ENCODE data around the gene SMIM35.
A peak's percentile ranks its signal among the peaks of the same experiment; 100 is the strongest.

Gene SMIM35

DNA sequence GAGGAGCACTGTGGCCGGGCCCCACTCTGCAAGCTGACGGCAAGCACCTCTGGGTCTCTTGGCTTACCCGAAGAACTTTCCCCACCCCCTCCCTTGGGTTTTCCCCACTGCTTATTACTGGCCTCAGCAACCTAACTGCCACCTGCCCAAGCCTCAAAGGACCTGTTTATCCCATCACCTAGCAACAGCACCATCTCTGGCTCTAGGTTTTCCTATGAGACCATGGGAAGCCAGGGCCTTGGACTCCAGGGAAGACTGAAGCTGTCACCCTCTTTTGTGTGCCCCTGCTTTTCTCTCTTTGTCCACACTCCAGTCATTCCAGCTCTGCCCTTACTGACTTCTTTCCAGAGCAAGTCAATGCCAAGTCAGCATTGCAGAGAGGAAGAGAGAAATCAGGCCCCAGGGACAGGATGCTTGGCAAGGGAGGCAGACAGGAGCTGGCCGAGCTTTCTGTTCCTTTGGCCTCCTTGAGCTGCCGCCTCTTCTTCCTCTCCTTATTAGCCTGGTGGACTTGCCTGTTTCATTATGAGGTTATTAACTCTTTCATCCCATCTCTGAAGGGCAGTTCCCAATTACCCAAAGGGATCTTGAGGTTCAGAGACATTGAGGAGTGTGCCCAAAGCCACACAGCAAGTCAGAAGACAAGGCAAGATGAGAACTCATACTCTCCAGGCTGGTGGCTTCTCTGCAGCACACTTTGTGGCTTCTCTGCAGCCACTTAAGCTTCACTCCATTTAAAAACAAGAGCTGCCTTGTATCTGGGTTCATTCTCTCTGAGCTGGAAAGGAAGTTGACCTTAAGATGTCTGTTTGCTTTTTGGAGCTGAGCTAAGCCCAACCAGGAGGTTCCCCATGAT is at the start of gene SMIM35:
TSS of gene SMIM35 (minus strand) at position 51 of the 856 bp plus-strand sequence. CDS start 206 bp downstream, outside the sequence.
- no peak within 1 kb of the TSS for H3K4me3 ChIP-seq (IDR thresholded peaks at IDR 0.05; ENCODE audit: insufficient read depth, low read depth, low read length)
- peak within 1 kb of the TSS; percentile 33; the same call in 1 of the 2 replicates for H3K4me2 ChIP-seq
- peak within 1 kb of the TSS; percentile 51; the same call in 1 of the 2 replicates for H3K9ac ChIP-seq
- H2AFZ ChIP-seq (ENCODE audit: low read depth), result no peak within 1 kb of the TSS; the same call in 1 of the 2 replicates
- no peaks in the 10 kb centered on the region for H3K79me2 ChIP-seq (ENCODE audit: insufficient read depth, low read depth)
- peak within 1 kb of the TSS; percentile 76 for H3K27ac ChIP-seq
- no peaks in the 10 kb centered on the region for H3K36me3 ChIP-seq (ENCODE audit: insufficient read depth)
- no peaks in the 10 kb centered on the region for H3K27me3 ChIP-seq (ENCODE audit: insufficient read depth, low read depth)
- H3K4me1 ChIP-seq (ENCODE audit: low read depth, poor library complexity, severe bottlenecking), result peaks cover 27% of the 10 kb centered on the region
- no peaks in the 10 kb centered on the region for H4K20me1 ChIP-seq (ENCODE audit: insufficient read depth)
- TF ChIP-seq, protein P1, sequence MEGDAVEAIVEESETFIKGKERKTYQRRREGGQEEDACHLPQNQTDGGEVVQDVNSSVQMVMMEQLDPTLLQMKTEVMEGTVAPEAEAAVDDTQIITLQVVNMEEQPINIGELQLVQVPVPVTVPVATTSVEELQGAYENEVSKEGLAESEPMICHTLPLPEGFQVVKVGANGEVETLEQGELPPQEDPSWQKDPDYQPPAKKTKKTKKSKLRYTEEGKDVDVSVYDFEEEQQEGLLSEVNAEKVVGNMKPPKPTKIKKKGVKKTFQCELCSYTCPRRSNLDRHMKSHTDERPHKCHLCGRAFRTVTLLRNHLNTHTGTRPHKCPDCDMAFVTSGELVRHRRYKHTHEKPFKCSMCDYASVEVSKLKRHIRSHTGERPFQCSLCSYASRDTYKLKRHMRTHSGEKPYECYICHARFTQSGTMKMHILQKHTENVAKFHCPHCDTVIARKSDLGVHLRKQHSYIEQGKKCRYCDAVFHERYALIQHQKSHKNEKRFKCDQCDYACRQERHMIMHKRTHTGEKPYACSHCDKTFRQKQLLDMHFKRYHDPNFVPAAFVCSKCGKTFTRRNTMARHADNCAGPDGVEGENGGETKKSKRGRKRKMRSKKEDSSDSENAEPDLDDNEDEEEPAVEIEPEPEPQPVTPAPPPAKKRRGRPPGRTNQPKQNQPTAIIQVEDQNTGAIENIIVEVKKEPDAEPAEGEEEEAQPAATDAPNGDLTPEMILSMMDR (conservative IDR thresholded peaks at IDR 0.05; ENCODE audit: low read depth, low read length), result no peak

DNA sequence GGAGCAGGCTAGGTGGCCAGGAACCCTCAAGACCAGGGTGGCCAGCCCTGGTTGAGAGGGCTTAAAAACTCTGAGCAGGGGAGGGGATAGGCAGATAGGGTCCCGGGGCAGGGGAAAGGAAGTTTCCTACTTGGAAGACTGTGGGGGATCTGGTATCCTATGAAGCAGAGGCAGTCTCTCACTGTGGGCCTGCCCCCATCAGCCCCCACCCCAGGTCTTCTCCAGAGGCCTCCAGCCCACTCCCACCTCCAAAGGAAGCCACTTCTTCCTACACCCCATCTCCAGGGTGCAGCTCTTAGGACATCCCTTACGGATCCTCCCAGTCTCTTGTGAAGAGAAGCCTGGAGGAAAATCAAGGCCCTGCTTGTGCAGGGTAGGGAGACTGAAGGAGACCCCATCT is 49.6 kb upstream of the SMIM35 start:
- no peak overlapping the region for H3K4me2 ChIP-seq
- TF ChIP-seq, protein P1 (conservative IDR thresholded peaks at IDR 0.05; ENCODE audit: low read depth, low read length), result no peak
- H3K36me3 ChIP-seq (ENCODE audit: insufficient read depth), result no peaks in the 10 kb centered on the region
- H3K4me1 ChIP-seq (ENCODE audit: low read depth, poor library complexity, severe bottlenecking), result no peaks in the 10 kb centered on the region
- H2AFZ ChIP-seq (ENCODE audit: low read depth), result no peak overlapping the region
- H3K27me3 ChIP-seq (ENCODE audit: insufficient read depth, low read depth), result no peaks in the 10 kb centered on the region
- H3K27ac ChIP-seq, result no peak overlapping the region
- H4K20me1 ChIP-seq (ENCODE audit: insufficient read depth), result no peaks in the 10 kb centered on the region
- no peaks in the 10 kb centered on the region for H3K79me2 ChIP-seq (ENCODE audit: insufficient read depth, low read depth)
- no peak overlapping the region for H3K4me3 ChIP-seq (IDR thresholded peaks at IDR 0.05; ENCODE audit: insufficient read depth, low read depth, low read length)
- no peak overlapping the region for H3K9ac ChIP-seq

DNA sequence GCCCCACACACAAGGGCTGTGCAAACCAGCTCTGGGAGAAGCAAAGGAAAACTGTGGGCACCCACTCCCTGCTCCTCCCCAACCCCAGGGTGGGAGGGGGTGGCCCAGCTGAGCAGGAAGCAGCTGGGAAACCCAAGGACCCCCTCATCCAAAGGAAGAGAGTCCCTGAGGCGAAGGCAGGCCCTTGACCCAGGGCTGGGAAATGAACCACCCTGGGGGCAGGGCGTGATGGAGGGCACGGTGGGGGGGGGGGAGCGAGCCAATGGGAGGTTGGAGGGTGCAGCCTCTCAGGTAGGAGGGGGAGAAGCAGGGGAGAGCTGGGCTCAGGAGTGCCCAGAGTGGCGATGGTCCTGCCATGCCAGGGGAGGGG is 49.0 kb upstream of the SMIM35 start:
- Histone ChIP-seq H3K36me3 (ENCODE audit: insufficient read depth) (no peaks in the 10 kb centered on the region), H4K20me1 (ENCODE audit: insufficient read depth) (no peaks in the 10 kb centered on the region), H3K27ac (no peak overlapping the region), H3K79me2 (ENCODE audit: insufficient read depth, low read depth) (no peaks in the 10 kb centered on the region), H3K4me2 (no peak overlapping the region), H3K4me3 (IDR thresholded peaks at IDR 0.05; ENCODE audit: insufficient read depth, low read depth, low read length) (no peak overlapping the region), H3K27me3 (ENCODE audit: insufficient read depth, low read depth) (no peaks in the 10 kb centered on the region), H3K4me1 (ENCODE audit: low read depth, poor library complexity, severe bottlenecking) (no peaks in the 10 kb centered on the region), H3K9ac (no peak overlapping the region), H2AFZ (ENCODE audit: low read depth) (no peak overlapping the region)
- TF ChIP-seq, protein P1 (conservative IDR thresholded peaks at IDR 0.05; ENCODE audit: low read depth, low read length), result no peak

DNA sequence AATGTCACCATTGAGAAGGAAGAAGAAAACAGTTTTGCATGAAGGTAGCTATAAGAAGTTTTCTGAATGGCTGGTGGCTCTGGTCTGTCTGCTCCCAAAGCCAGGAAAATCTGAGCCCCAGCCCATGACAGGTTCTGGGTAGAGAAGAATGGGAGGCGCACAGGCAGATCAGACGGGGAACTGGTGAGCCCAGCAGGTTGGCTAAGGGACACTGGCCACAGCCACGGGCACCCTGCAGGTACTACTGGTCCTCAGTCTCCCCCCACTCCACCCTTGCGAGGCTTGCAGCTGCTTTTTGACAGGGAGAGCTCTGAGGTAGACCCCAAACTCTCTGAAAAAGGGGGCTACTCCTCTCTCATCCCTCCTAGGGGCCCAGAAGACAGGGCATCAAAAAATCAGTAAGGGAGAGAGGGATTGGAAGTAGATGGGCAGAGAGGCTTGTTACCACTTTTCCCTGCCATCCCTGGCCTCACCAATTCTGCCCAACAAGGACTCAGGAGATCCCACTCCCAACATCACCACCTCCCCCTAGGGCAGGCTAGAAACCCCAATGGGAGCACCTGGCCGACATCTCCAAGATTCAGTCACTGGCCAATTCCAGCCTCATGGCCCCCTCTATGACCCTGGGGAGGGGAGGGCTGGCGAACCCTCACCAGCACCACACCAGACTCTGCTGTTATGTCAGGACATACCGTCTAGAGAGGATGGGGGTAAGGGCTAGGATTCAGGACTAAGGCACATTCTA is 48.5 kb upstream of the SMIM35 start:
- TF ChIP-seq, protein P1 (conservative IDR thresholded peaks at IDR 0.05; ENCODE audit: low read depth, low read length), result no peak
- Histone ChIP-seq H3K4me1 (ENCODE audit: low read depth, poor library complexity, severe bottlenecking) (no peaks in the 10 kb centered on the region), H3K9ac (no peak overlapping the region), H3K27me3 (ENCODE audit: insufficient read depth, low read depth) (no peaks in the 10 kb centered on the region), H3K36me3 (ENCODE audit: insufficient read depth) (no peaks in the 10 kb centered on the region), H3K79me2 (ENCODE audit: insufficient read depth, low read depth) (no peaks in the 10 kb centered on the region), H4K20me1 (ENCODE audit: insufficient read depth) (no peaks in the 10 kb centered on the region), H3K4me2 (no peak overlapping the region), H2AFZ (ENCODE audit: low read depth) (no peak overlapping the region), H3K27ac (no peak overlapping the region), H3K4me3 (IDR thresholded peaks at IDR 0.05; ENCODE audit: insufficient read depth, low read depth, low read length) (no peak overlapping the region)

All from KMS-11 (cell line).